ENCODE measurements around the gene NET1.
"Not testable (repeated sequence)": the region's sequence is repeated elsewhere in the genome, so short reads cannot be mapped to it uniquely, and the experiment has no call there.

GRCh38 chr10:5475088-5475487, 62.7 kb downstream of the NET1 start:
- not testable (repeated sequence) for TF ChIP-seq CTCF (IDR thresholded peaks at IDR 0.05; ENCODE audit: low read depth, low read length); EZH2phosphoT487 (IDR thresholded peaks at IDR 0.05; ENCODE audit: low read depth)
